HG03460 (cell line): Measurements from ENCODE around the gene SUCO.
"Not testable (repeated sequence)": the region's sequence is repeated elsewhere in the genome, so short reads cannot be mapped to it uniquely, and the experiment has no call there.

Experiments used
- ATAC-seq: cut with Tn5 transposase; IDR thresholded peaks from one replicate; pipeline ENCODE4 v1.9.1; 2021; ENCODE audit not compliant: unreplicated experiment

The SUCO gene

GRCh38 chr1:172603816-172604215 lies 70.9 kb downstream of the SUCO start:
- no peak for ATAC-seq

- no peak for ATAC-seq
These were observed 72.7 kb downstream of the SUCO start for GRCh38 chr1:172605641-172606040.

- no peak for ATAC-seq
These were observed 74.2 kb downstream of the SUCO start for GRCh38 chr1:172607145-172607544.

GRCh38 chr1:172608098-172608601 lies 75.2 kb downstream of the SUCO start:
- no peak for ATAC-seq

- ATAC-seq, result no peak
These were observed 76.6 kb downstream of the SUCO start for GRCh38 chr1:172609528-172609927.

GRCh38 chr1:172612478-172612877 lies 79.5 kb downstream of the SUCO start:
- ATAC-seq, result no peak

- no peak for ATAC-seq
These were observed 80.3 kb downstream of the SUCO start for GRCh38 chr1:172613294-172613693.

GRCh38 chr1:172616195-172616594 lies 83.2 kb downstream of the SUCO start:
- ATAC-seq, result no peak

GRCh38 chr1:172616636-172617035 lies 83.7 kb downstream of the SUCO start:
- no peak for ATAC-seq

GRCh38 chr1:172620603-172621002 lies 87.7 kb downstream of the SUCO start:
- not testable (repeated sequence) for ATAC-seq

GRCh38 chr1:172622541-172622940 lies 89.6 kb downstream of the SUCO start:
- ATAC-seq, result no peak

GRCh38 chr1:172623748-172624147 lies 90.8 kb downstream of the SUCO start:
- ATAC-seq, result no peak

- ATAC-seq, result no peak
These were observed 93.9 kb downstream of the SUCO start for GRCh38 chr1:172626845-172627244.

- no peak for ATAC-seq
These were observed 94.8 kb downstream of the SUCO start for GRCh38 chr1:172627702-172628101.

GRCh38 chr1:172628401-172628800 lies 95.5 kb downstream of the SUCO start:
- ATAC-seq, result no peak

- no peak for ATAC-seq
These were observed 96.2 kb downstream of the SUCO start for GRCh38 chr1:172629170-172629569.

GRCh38 chr1:172629638-172630037 lies 96.7 kb downstream of the SUCO start:
- ATAC-seq, result no peak

- no peak for ATAC-seq
These were observed 97.3 kb downstream of the SUCO start for GRCh38 chr1:172630056-172630818.

GRCh38 chr1:172630868-172631267 lies 97.9 kb downstream of the SUCO start:
- no peak for ATAC-seq

- no peak for ATAC-seq
These were observed 104.6 kb downstream of the SUCO start for GRCh38 chr1:172637522-172637921.

GRCh38 chr1:172638249-172638648 lies 105.3 kb downstream of the SUCO start:
- ATAC-seq, result no peak

GRCh38 chr1:172638885-172639831 lies 106.2 kb downstream of the SUCO start:
- ATAC-seq, result no peak
